HG03159 (cell line): ENCODE measurements around the gene AGBL4.

ENCODE experiments used
- ATAC-seq: cut with Tn5 transposase; IDR thresholded peaks from one replicate; pipeline ENCODE4 v1.9.1; 2021; ENCODE audit warnings: mild to moderate bottlenecking, moderate library complexity; ENCODE audit not compliant: unreplicated experiment

The AGBL4 gene

DNA sequence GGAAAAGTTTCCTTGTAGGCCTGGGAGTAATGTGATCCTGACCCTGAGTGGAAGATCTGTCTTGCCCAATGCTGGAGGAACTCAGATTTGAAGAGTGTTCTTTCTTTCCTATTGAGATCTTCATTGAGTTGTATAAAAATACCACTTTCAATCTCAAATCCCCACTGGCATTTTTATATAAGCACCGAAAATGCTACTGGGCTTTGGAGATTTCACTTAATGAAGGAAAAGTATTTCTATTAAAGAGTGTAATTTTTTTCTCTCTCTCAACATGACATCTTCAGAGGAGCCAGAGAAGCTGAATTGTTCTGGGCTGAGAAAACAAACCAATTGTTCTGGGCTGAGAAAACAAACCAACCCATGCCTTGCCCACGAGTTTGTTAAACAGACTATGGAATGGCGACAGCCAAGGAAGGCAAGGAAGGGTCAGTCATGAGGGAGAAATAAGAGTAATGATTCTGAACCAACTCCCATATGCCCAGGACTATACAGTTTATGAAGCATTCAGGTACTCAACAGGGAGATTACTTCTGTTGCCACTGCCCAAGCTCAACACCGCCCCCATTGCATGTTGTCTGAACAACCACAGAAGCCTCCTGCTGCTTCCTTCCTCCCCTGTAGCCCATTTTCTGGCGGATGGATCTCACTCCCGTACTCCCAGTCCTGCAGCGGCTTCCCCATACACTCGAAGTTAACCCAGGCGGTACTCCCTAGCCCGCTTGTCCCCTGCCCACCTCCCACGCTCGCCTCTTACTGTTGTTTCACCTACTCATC lies 1350.2 kb downstream of the AGBL4 start:
- ATAC-seq: no peak

GRCh38 chr1:48671578-48671977 lies 1352.2 kb downstream of the AGBL4 start:
- ATAC-seq: no peak

GRCh38 chr1:48670234-48671020 lies 1353.3 kb downstream of the AGBL4 start:
- no peak for ATAC-seq

GRCh38 chr1:48668339-48668738 lies 1355.4 kb downstream of the AGBL4 start:
- no peak for ATAC-seq

- no peak for ATAC-seq
Observed at GRCh38 chr1:48667782-48668181, 1356.0 kb downstream of the AGBL4 start.

DNA sequence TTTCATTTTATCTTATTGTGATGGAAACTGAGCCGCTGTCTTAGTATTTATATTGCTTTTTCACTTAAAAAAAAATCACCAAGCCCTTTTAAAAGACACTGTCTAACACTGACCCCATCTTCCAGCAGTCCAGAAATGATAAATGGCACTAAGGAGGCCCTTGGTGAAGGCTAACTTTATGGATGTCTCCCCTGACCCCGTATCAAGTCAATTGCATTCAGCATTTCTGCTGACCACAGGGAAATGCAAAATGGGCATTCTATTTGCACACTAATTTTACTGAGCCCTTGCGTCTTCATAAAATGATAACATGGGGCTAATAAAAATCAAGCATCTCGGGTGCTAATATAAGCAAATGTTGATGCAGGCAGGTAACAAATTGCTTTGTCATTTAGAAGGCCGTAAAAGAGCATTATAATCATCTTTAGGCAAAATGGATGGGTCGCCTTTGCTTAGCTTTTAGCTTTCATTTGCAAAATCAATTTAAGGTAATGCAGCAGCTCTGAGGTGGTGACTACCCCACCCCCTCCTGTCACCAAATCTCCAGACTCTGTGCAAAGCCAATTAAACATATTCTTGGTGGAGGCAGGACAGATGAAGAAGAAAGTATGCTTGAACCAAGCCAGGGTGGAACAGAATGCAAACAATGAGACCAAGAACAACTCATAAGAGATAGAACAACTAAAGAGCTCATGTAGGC lies 1357.9 kb downstream of the AGBL4 start:
- no peak for ATAC-seq

GRCh38 chr1:48661726-48662463 lies 1361.9 kb downstream of the AGBL4 start:
- ATAC-seq: no peak

DNA sequence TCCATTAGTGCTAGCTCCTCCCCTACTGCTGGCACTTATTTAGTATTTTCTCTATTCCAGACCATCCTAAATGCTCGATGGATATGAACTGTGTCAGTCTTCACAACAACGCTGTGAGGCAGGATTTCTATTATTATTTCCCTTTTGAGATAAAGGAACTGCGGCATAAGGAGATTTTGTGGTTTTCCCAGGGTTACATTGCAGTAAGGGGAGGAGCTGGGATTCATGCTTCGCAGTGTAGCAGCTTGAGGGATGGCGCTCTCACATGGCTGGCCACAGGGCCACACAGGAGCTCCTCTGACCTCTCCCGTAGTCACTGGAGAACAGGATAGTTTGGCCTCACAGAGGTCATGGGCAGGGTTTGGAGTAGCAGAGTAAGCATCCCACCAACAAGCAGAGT lies 1364.0 kb downstream of the AGBL4 start:
- ATAC-seq: no peak

- no peak for ATAC-seq
Observed at GRCh38 chr1:48657413-48657812, 1366.3 kb downstream of the AGBL4 start.

GRCh38 chr1:48654606-48655210 lies 1369.0 kb downstream of the AGBL4 start:
- ATAC-seq: no peak

DNA sequence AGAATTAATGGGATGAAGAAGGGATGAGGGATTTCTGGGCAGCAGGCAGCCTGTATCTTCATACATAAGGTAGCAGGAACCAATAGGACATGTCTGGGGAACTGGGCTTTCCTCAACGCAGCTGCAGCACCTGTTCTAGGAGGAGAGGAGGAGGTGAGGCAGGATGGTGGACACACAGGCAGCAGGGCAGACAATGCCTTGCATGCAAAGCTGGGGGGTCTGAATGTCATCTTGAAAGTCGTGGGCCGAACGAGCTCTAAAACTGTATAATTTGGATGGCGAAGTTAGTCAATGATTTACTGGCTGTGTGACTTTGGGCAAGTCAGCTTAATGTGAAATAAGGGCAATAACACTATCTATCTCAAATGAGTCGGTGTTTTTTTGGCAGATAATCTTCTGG lies 1371.4 kb downstream of the AGBL4 start:
- no peak for ATAC-seq

GRCh38 chr1:48649880-48650279 lies 1373.9 kb downstream of the AGBL4 start:
- ATAC-seq: no peak

GRCh38 chr1:48645883-48646282 lies 1377.9 kb downstream of the AGBL4 start:
- no peak for ATAC-seq

GRCh38 chr1:48644905-48645605 lies 1378.7 kb downstream of the AGBL4 start:
- ATAC-seq: no peak

GRCh38 chr1:48644190-48644900 lies 1379.4 kb downstream of the AGBL4 start:
- ATAC-seq: no peak

DNA sequence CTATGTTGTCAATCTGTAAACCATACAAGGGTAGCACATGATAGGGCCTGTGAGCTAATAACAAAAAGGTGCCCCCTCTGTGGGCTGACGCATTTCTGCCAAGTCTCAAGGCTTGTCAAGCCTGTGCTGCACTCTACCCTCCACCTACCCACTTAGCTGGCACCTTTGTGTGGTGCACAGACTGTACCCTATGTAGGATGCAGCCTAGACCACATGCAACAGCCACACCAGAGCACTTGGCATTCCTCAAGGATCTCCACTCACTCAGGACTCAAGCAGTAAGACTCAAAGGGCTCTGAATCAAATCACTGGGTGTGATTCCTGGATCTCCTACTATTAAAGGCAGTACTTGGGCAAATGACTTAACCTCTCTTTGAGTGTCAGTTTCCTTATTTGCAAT lies 1380.6 kb downstream of the AGBL4 start:
- ATAC-seq: no peak

GRCh38 chr1:48640836-48641492 lies 1382.8 kb downstream of the AGBL4 start:
- no peak for ATAC-seq

- no peak for ATAC-seq
Observed at GRCh38 chr1:48629867-48630266, 1393.9 kb downstream of the AGBL4 start.

- no peak for ATAC-seq
Observed at GRCh38 chr1:48627486-48627885, 1396.3 kb downstream of the AGBL4 start.
